GM23338 (cell line): Measurements from ENCODE around the gene PPFIA2. TPM values are rescaled to one million over a fixed set of nuclear protein-coding genes. Genes with fewer than 3 reads are reported as not detected.
A peak's percentile ranks its signal among the peaks of the same experiment; 100 is the strongest.

Experiments used
- ATAC-seq: fragments of 200-7000 bp; cut with Tn5 transposase; 3 replicates; pipeline ENCODE4 v1.9.1; 2020
- DNase-seq: peaks from one replicate; pipeline ENCODE4 v3.0.0-alpha.2; 2015; ENCODE audit warnings: low spot score
- H2AFZ ChIP-seq: fragments of 200-600 bp; sonication (generic); 2 replicates; pipeline ENCODE4 v1.8.0; 2016; ENCODE audit warnings: antibody characterized with exemption, mild to moderate bottlenecking, moderate library complexity
- H3F3A ChIP-seq: fragments of 200-600 bp; sonication (generic); replicated peaks from 2 replicates; pipeline ENCODE4 v1.8.0; 2017; ENCODE audit warnings: antibody characterized with exemption, mixed run types, low read depth
- H3K27ac ChIP-seq: fragments of 200-600 bp; sonication (generic); 2 replicates; pipeline ENCODE4 v1.6.1; 2016; ENCODE audit warnings: low read depth
- H3K27me3 ChIP-seq: fragments of 200-600 bp; sonication (generic); 2 replicates; pipeline ENCODE4 v1.8.0; 2016; ENCODE audit warnings: mild to moderate bottlenecking, mixed run types, moderate library complexity; ENCODE audit not compliant: insufficient read depth
- H3K36me3 ChIP-seq: fragments of 200-600 bp; sonication (generic); 2 replicates; pipeline ENCODE4 v1.8.0; 2016; ENCODE audit warnings: mild to moderate bottlenecking; ENCODE audit not compliant: insufficient read depth
- H3K4me1 ChIP-seq: fragments of 200-600 bp; sonication (generic); 2 replicates; pipeline ENCODE4 v1.8.0; 2016; ENCODE audit warnings: mild to moderate bottlenecking, moderate library complexity; ENCODE audit not compliant: insufficient read depth
- H3K4me2 ChIP-seq: fragments of 200-600 bp; sonication (generic); 2 replicates; pipeline ENCODE4 v1.7.1; 2017; ENCODE audit warnings: mixed run types
- H3K4me3 ChIP-seq: fragments of 200-600 bp; sonication (generic); 2 replicates; pipeline ENCODE4 v1.6.1; 2016; ENCODE audit warnings: mixed run types
- H3K79me2 ChIP-seq: fragments of 200-600 bp; sonication (generic); replicated peaks from 2 replicates; pipeline ENCODE4 v1.8.0; 2017; ENCODE audit warnings: mild to moderate bottlenecking; ENCODE audit not compliant: insufficient read depth
- H3K9me2 ChIP-seq: fragments of 200-600 bp; sonication (generic); 2 replicates; pipeline ENCODE4 v1.8.0; 2017; ENCODE audit not compliant: insufficient read depth
- H4K20me1 ChIP-seq: fragments of 200-600 bp; sonication (generic); replicated peaks from 2 replicates; pipeline ENCODE4 v1.8.0; 2017; ENCODE audit warnings: mild to moderate bottlenecking; ENCODE audit not compliant: insufficient read depth
- H3K27ac Mint-ChIP-seq: 2 replicates; pipeline ENCODE4 v1.8.0; 2020; ENCODE audit warnings: inconsistent platforms, mild to moderate bottlenecking, moderate library complexity, mixed read lengths
- H3K27me3 Mint-ChIP-seq: 3 replicates; pipeline ENCODE4 v1.8.0; 2022; ENCODE audit warnings: low read depth, mild to moderate bottlenecking, moderate library complexity, mixed read lengths, inconsistent platforms; ENCODE audit not compliant: insufficient read depth, poor library complexity
- H3K36me3 Mint-ChIP-seq: 3 replicates; pipeline ENCODE4 v1.8.0; 2021; ENCODE audit warnings: low read depth, mild to moderate bottlenecking, inconsistent platforms, moderate library complexity, mixed read lengths
- H3K4me1 Mint-ChIP-seq: 3 replicates; pipeline ENCODE4 v1.8.0; 2020; ENCODE audit warnings: mild to moderate bottlenecking, inconsistent platforms, mixed read lengths
- H3K4me3 Mint-ChIP-seq: 3 replicates; pipeline ENCODE4 v1.8.0; 2021; ENCODE audit warnings: moderate library complexity, mild to moderate bottlenecking, inconsistent platforms, mixed read lengths
- H3K9me3 Mint-ChIP-seq: 3 replicates; pipeline ENCODE4 v1.8.0; 2020; ENCODE audit warnings: moderate library complexity, mild to moderate bottlenecking, inconsistent platforms, mixed read lengths
- CTCF ChIP-seq, 2 experiments: fragments of 200-600 bp in 1 of 2; sonication (generic) in 1 of 2; conservative IDR thresholded peaks; 2 replicates each; pipeline versions ENCODE4 v1.5.1 to v1.6.1; 2016 to 2017; ENCODE audit warnings: antibody characterized with exemption in 2 of 2, low read depth in 2 of 2, mild to moderate bottlenecking in 2 of 2, moderate library complexity in 1 of 2
- ETS1 ChIP-seq: IDR thresholded peaks from 2 replicates; pipeline ENCODE4 v1.6.1; 2016; ENCODE audit warnings: antibody characterized with exemption
- EZH2phosphoT487 ChIP-seq: fragments of 200-600 bp; sonication (generic); IDR thresholded peaks from one replicate; pipeline ENCODE4 v1.8.1; 2018; ENCODE audit warnings: antibody characterized with exemption; ENCODE audit not compliant: unreplicated experiment
- REST ChIP-seq: IDR thresholded peaks from one replicate; pipeline ENCODE4 v1.6.1; 2018; ENCODE audit warnings: antibody characterized with exemption; ENCODE audit not compliant: unreplicated experiment
- STAT1 ChIP-seq: IDR thresholded peaks from one replicate; pipeline ENCODE4 v1.6.1; 2016; ENCODE audit warnings: antibody characterized with exemption; ENCODE audit not compliant: unreplicated experiment
- ZNF114 ChIP-seq: fragments of 250-450 bp; sonication (Bioruptor Pico); IDR thresholded peaks from 2 replicates; pipeline ENCODE4 v1.5.0; 2020; ENCODE audit warnings: mild to moderate bottlenecking, moderate library complexity
- polyA plus RNA-seq: library from polyadenylated mRNA; unstranded; fragments of >200 nt; fragmentation: Nextera tagmentation; extraction: Ambion mirVana; gene quantifications from 2 replicates; pipeline ENCODE4 v1.2.1, GENCODE V29; 2016
- total RNA-seq: library from RNA; depleted of rRNA; stranded (reverse); fragments of >200 nt; shearing (Covaris generic); gene quantifications from 2 replicates; pipeline ENCODE4 v1.2.3, GENCODE V29; 2014
- TF ChIP-seq, protein P1 (sequence below): fragments of 250-450 bp; sonication (Bioruptor Pico); IDR thresholded peaks from 2 replicates; pipeline ENCODE4 v1.5.0; 2020; ENCODE audit warnings: mild to moderate bottlenecking, moderate library complexity

PPFIA2 gene
- total and polyA plus RNA-seq, 2 experiments from 2014 or later, result 5.4 to 7.2 TPM

DNA sequence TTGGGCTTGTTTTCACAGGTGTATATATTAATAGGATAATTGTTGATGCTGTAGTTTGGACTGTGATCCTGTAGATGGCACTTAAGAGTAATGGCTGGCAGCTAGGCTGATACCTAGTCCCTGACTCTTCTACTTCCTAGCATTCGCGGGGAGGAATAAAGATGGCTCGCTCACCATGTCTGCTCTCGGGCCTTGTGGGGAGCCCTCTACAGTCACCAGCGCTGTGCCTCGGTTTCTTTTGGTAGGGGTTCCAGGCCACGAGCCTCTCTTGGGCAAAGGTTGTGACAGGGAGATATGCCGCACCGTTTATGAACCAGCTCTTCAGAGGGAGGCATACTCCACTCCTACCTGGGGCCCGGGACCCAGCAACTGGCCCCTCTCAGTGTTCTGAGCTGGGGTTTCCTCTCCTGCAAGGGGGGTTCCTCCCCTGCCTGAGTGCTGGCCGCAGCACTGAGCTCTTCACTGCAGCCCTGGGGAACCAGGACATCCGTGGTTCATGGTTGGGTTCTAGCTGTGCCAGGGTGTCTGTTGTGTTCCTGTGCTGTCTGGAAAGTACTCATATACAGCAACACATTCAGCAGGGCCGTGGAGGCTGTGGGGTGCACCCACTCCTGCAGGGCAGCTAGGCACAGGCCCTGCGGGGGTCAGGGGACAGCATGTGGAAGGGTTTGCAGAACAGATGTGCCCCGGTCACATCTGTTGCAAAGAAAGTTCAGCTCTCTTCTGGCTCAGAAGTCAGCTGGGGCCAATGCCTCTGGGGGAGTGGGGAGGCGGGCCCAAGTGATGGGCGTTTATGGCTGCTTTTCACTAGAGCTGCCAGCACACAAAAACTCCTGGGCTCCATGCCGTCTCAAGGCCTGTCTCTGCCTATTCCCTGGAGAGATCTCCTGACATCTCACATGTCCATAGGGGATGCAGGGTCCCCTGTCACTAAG is 147.9 kb downstream of the PPFIA2 start:
- H3K4me1 ChIP-seq, result no peaks in the 10 kb centered on the region
- H3K4me1 Mint-ChIP-seq, result no peaks in the 10 kb centered on the region; the same call in 1 of the 3 replicates
- no peaks in the 10 kb centered on the region for H3K36me3 Mint-ChIP-seq
- no peaks in the 10 kb centered on the region for H3F3A ChIP-seq
- H3K36me3 ChIP-seq, result no peaks in the 10 kb centered on the region
- DNase-seq (peak; percentile 61), ATAC-seq (peak; percentile 92)
- no peaks in the 10 kb centered on the region for H3K27me3 Mint-ChIP-seq
- H3K4me3 Mint-ChIP-seq, result no peak overlapping the region
- H4K20me1 ChIP-seq, result no peaks in the 10 kb centered on the region
- no peak overlapping the region for H3K27ac Mint-ChIP-seq
- no peaks in the 10 kb centered on the region for H3K27me3 ChIP-seq
- no peaks in the 10 kb centered on the region for H3K9me3 Mint-ChIP-seq
- no peak overlapping the region for H3K4me2 ChIP-seq
- H2AFZ ChIP-seq, result peak overlapping the region; percentile 72; the same call in 1 of the 2 replicates
- H3K4me3 ChIP-seq, result no peak overlapping the region
- no peaks in the 10 kb centered on the region for H3K79me2 ChIP-seq
- TF ChIP-seq ZNF114 (CRISPR knock-in tag), result no peak
- TF ChIP-seq STAT1, result no peak
- no peak for TF ChIP-seq ETS1
- TF ChIP-seq REST, result no peak
- TF ChIP-seq EZH2phosphoT487, result no peak
- TF ChIP-seq, protein P1, sequence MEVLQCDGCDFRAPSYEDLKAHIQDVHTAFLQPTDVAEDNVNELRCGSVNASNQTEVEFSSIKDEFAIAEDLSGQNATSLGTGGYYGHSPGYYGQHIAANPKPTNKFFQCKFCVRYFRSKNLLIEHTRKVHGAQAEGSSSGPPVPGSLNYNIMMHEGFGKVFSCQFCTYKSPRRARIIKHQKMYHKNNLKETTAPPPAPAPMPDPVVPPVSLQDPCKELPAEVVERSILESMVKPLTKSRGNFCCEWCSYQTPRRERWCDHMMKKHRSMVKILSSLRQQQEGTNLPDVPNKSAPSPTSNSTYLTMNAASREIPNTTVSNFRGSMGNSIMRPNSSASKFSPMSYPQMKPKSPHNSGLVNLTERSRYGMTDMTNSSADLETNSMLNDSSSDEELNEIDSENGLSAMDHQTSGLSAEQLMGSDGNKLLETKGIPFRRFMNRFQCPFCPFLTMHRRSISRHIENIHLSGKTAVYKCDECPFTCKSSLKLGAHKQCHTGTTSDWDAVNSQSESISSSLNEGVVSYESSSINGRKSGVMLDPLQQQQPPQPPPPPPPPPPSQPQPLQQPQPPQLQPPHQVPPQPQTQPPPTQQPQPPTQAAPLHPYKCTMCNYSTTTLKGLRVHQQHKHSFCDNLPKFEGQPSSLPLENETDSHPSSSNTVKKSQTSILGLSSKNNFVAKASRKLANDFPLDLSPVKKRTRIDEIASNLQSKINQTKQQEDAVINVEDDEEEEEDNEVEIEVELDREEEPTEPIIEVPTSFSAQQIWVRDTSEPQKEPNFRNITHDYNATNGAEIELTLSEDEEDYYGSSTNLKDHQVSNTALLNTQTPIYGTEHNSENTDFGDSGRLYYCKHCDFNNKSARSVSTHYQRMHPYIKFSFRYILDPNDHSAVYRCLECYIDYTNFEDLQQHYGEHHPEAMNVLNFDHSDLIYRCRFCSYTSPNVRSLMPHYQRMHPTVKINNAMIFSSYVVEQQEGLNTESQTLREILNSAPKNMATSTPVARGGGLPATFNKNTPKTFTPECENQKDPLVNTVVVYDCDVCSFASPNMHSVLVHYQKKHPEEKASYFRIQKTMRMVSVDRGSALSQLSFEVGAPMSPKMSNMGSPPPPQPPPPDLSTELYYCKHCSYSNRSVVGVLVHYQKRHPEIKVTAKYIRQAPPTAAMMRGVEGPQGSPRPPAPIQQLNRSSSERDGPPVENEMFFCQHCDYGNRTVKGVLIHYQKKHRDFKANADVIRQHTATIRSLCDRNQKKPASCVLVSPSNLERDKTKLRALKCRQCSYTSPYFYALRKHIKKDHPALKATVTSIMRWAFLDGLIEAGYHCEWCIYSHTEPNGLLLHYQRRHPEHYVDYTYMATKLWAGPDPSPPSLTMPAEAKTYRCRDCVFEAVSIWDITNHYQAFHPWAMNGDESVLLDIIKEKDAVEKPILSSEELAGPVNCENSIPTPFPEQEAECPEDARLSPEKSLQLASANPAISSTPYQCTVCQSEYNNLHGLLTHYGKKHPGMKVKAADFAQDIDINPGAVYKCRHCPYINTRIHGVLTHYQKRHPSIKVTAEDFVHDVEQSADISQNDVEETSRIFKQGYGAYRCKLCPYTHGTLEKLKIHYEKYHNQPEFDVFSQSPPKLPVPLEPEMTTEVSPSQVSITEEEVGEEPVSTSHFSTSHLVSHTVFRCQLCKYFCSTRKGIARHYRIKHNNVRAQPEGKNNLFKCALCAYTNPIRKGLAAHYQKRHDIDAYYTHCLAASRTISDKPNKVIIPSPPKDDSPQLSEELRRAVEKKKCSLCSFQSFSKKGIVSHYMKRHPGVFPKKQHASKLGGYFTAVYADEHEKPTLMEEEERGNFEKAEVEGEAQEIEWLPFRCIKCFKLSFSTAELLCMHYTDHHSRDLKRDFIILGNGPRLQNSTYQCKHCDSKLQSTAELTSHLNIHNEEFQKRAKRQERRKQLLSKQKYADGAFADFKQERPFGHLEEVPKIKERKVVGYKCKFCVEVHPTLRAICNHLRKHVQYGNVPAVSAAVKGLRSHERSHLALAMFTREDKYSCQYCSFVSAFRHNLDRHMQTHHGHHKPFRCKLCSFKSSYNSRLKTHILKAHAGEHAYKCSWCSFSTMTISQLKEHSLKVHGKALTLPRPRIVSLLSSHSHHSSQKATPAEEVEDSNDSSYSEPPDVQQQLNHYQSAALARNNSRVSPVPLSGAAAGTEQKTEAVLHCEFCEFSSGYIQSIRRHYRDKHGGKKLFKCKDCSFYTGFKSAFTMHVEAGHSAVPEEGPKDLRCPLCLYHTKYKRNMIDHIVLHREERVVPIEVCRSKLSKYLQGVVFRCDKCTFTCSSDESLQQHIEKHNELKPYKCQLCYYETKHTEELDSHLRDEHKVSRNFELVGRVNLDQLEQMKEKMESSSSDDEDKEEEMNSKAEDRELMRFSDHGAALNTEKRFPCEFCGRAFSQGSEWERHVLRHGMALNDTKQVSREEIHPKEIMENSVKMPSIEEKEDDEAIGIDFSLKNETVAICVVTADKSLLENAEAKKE, result no peak
- peak; percentile 52 to 62 for TF ChIP-seq CTCF (conservative IDR thresholded peaks at IDR 0.05; ENCODE audit: low read depth in 2 of 2)
- no peak overlapping the region for H3K27ac ChIP-seq
- no peaks in the 10 kb centered on the region for H3K9me2 ChIP-seq
